ENCODE measurements around the gene STK35. TPM values are rescaled to one million over a fixed set of nuclear protein-coding genes. Genes with fewer than 3 reads are reported as not detected.

Gene STK35
- total and polyA plus RNA-seq, 7 donors: 2.5 to 8.3 (median 4.8) TPM

DNA sequence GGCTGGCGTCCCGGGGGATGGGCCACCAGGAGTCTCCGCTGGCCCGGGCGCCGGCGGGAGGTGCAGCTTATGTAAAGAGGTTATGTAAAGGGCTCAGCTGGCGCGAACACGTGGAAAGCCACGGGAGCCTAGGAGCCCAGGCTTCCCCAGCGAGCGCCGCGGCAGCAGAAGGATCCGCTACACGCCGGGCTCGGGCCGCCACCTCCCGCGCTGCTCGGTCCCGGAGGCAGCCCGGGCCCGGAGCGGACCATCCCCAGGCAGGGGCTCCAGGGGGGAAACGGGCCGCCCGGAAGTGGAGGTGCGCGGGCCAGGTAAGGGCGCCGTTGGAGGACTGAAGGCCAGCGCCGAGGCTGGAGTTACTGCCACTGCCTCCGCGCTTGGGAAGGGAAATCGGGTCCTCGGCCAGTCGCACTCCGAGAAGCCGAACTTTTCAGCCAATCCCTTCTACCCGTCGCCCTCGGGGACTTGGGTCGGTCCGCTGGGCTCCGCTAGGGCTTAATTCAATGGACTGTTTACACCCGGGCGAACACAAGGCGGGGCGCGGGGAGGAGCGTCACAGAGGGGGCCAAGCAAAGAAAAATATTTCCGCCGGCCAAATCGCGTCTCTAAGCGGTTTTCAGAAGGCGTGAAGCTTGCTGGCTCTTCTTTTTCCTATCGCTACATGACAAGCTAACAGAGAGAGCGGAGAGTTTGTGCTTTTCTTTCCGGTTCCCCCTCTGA is 398 bp downstream of the STK35 start:
- ATAC-seq: peak; percentile 91 to 93 (median 92)
- WGBS, 3 donors: 0% methylated on average over 42 to 64 of the region's 64 CpGs
- peak overlapping the region; percentile 99 for H3K27ac ChIP-seq
- no peaks in the 10 kb centered on the region for H3K9me3 ChIP-seq
- H3K4me3 ChIP-seq: peak overlapping the region; percentile 93
- H3K4me1 ChIP-seq: peaks cover 36% of the 10 kb centered on the region
- intact Hi-C loops (cut with DNase I): loop anchor here (1.0 to 10.0 kb wide), 4 partner anchors 38 to 207 kb away; partner anchors contain the start of gene SIRPA (in 2 of the 2)
- H3K27me3 ChIP-seq (ENCODE audit: insufficient read depth in 3 of 3, low read length in 2 of 3): no peaks in the 10 kb centered on the region
- DNase-seq: peak; percentile 95 to 96
- TF ChIP-seq, protein P1, sequence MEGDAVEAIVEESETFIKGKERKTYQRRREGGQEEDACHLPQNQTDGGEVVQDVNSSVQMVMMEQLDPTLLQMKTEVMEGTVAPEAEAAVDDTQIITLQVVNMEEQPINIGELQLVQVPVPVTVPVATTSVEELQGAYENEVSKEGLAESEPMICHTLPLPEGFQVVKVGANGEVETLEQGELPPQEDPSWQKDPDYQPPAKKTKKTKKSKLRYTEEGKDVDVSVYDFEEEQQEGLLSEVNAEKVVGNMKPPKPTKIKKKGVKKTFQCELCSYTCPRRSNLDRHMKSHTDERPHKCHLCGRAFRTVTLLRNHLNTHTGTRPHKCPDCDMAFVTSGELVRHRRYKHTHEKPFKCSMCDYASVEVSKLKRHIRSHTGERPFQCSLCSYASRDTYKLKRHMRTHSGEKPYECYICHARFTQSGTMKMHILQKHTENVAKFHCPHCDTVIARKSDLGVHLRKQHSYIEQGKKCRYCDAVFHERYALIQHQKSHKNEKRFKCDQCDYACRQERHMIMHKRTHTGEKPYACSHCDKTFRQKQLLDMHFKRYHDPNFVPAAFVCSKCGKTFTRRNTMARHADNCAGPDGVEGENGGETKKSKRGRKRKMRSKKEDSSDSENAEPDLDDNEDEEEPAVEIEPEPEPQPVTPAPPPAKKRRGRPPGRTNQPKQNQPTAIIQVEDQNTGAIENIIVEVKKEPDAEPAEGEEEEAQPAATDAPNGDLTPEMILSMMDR (IDR thresholded peaks at IDR 0.05): no peak
- peaks cover 0 to 7% of the 10 kb centered on the region in 2 donors for H3K36me3 ChIP-seq (ENCODE audit: insufficient read depth in 1 of 2, low read depth in 1 of 2)

DNA sequence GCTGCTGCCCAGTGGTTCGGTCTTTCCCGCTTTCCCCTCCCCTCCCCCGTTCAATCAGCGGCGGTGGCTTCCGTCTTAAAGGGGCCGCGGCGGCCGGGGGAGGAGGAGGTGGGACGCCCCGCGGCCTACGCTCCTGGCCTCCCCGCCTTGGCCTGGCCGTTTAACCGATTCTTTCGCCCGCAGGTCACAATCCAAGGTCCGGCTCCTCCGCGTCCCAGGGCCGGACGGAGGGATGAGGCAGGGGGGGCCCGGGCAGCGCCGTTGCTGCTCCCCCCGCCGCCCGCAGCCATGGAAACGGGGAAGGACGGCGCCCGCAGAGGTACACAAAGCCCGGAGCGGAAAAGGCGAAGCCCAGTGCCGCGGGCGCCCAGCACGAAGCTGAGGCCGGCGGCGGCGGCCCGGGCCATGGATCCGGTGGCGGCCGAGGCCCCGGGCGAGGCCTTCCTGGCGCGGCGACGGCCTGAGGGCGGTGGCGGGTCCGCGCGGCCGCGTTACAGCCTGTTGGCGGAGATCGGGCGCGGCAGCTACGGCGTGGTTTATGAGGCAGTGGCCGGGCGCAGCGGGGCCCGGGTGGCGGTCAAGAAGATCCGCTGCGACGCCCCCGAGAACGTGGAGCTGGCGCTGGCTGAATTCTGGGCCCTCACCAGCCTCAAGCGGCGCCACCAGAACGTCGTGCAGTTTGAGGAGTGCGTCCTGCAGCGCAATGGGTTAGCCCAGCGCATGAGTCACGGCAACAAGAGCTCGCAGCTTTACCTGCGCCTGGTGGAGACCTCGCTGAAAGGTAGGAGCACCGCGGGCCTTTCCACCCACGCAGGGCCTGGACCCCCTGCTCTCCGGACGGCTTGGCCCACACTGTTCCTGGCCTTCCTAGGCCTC is 1.2 kb downstream of the STK35 start:
- Histone ChIP-seq H3K36me3 (ENCODE audit: insufficient read depth in 1 of 2, low read depth in 1 of 2) (peaks cover 0 to 7% of the 10 kb centered on the region in 2 donors), H3K27ac (peak overlapping the region; percentile 99), H3K4me3 (peak overlapping the region; percentile 93), H3K27me3 (ENCODE audit: insufficient read depth in 3 of 3, low read length in 2 of 3) (no peaks in the 10 kb centered on the region), H3K9me3 (no peaks in the 10 kb centered on the region), H3K4me1 (peaks cover 40% of the 10 kb centered on the region)
- peak; percentile 84 to 87 (median 85) for ATAC-seq
- TF ChIP-seq, protein P1 (IDR thresholded peaks at IDR 0.05): no peak
- 0 to 1% (median 0%) methylated on average over 81 to 95 of the region's 95 CpGs for WGBS, 3 donors
- intact Hi-C loops (cut with DNase I): loop anchor here (1.0 to 10.0 kb wide), 4 partner anchors 37 to 208 kb away; partner anchors contain the start of gene SIRPA (in 2 of the 2)
- peak; percentile 88 to 94 for DNase-seq

DNA sequence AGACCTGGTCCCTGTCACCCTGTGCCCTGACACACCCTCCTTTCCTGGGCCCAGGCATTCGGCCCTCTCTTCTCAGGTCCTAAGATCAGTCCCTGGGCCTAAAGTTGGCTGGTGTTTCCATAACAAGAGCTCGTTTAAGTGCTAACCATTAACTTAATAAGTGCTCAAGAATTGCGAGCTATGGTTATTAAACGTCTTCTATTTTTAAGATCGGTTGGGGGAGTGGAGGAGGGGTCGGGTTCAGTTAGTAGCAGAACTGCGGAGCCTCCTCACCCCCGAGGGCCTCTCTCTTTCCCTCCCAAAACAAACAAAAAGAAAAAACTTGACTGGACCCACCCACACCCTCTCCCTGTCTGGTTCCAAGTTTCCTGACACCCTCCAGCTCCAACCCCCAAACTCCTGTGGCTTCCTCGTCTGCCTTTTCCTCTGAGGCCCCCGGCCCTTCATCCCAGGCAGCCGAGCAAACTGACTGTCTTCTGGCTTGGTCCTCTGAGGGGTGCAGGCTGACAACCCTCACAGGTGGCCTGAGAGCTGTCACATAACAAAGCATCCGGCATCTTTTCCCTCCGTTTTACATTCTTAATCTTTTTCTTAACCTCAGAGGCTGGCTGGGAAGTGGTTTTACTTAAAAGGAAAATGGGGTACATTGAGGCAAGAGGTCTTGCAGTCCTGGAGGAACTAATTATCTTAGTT is 2.0 kb downstream of the STK35 start:
- H3K9me3 ChIP-seq: no peaks in the 10 kb centered on the region
- H3K27me3 ChIP-seq (ENCODE audit: insufficient read depth in 3 of 3, low read length in 2 of 3): no peaks in the 10 kb centered on the region
- DNase-seq: no peak
- H3K36me3 ChIP-seq (ENCODE audit: insufficient read depth in 1 of 2, low read depth in 1 of 2): peaks cover 0 to 7% of the 10 kb centered on the region in 2 donors
- TF ChIP-seq, protein P1 (IDR thresholded peaks at IDR 0.05): no peak
- peak overlapping the region; percentile 99 for H3K27ac ChIP-seq
- WGBS, 3 donors: 1 to 3% (median 1%) methylated on average over 11 to 13 of the region's 13 CpGs
- H3K4me3 ChIP-seq: peak overlapping the region; percentile 93
- intact Hi-C loops (cut with DNase I): loop anchor here (2.0 to 10.0 kb wide), 3 partner anchors 39 to 209 kb away; partner anchors contain the start of gene SIRPA (in 2 of the 2)
- no peak for ATAC-seq
- H3K4me1 ChIP-seq: peaks cover 48% of the 10 kb centered on the region

DNA sequence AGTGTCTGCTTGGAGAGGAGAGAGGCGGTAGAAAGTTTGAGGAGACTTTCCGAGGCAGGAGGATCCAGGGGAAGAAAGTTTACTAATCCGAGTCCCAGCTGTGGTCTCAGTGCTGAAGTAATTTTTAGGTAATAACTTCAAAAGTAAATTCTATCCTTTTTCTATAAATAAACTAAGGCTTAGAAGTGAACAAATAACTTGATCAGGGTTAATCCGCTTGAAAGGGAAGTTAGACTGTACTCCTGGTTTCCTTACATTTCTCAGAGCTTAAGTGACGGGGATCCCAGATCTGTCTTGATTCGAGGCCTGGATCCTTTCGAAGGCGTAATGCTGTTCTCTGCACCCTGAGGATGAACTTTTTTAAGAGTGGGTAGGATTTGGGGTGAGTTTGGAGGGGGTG is 2.6 kb downstream of the STK35 start:
- H3K27ac ChIP-seq: peak overlapping the region; percentile 99
- ATAC-seq (no peak), DNase-seq (no peak)
- H3K4me3 ChIP-seq: peak overlapping the region; percentile 93
- 33 to 43% (median 40%) methylated on average over 8 of the region's 8 CpGs for WGBS, 3 donors
- H3K4me1 ChIP-seq: peaks cover 54% of the 10 kb centered on the region
- TF ChIP-seq, protein P1 (IDR thresholded peaks at IDR 0.05): no peak
- peaks cover 0 to 7% of the 10 kb centered on the region in 2 donors for H3K36me3 ChIP-seq (ENCODE audit: insufficient read depth in 1 of 2, low read depth in 1 of 2)
- no peaks in the 10 kb centered on the region for H3K27me3 ChIP-seq (ENCODE audit: insufficient read depth in 3 of 3, low read length in 2 of 3)
- intact Hi-C loops (cut with DNase I): loop anchor here (5.0 to 10.0 kb wide), 2 partner anchors 38 to 209 kb away; partner anchors contain the start of gene SIRPA (in 2 of the 2)
- H3K9me3 ChIP-seq: no peaks in the 10 kb centered on the region

Measured in psoas muscle (tissue), 8 donors.